HepG2 (cell line): Measurements from ENCODE around the gene ZNF548. TPM values are rescaled to one million over a fixed set of nuclear protein-coding genes. Genes with fewer than 3 reads are reported as not detected.

Experiments
- ARID4A ChIP-seq: sonication (generic); formaldehyde crosslinking; IDR thresholded peaks from 2 replicates; pipeline ENCODE4 v1.5.0; 2020; ENCODE audit warnings: mild to moderate bottlenecking, missing genetic modification reagents, borderline replicate concordance
- ARNTL ChIP-seq: sonication (generic); formaldehyde crosslinking; IDR thresholded peaks from 2 replicates; pipeline ENCODE4 v1.4.0; 2020; ENCODE audit warnings: mild to moderate bottlenecking, missing genetic modification reagents
- BHLHE40 ChIP-seq: IDR thresholded peaks from 2 replicates; pipeline ENCODE4 v1.6.1; 2011; ENCODE audit warnings: low read length, improper control_type of control experiment
- FOXA3 ChIP-seq: IDR thresholded peaks from 2 replicates; pipeline ENCODE4 v1.6.1; 2016; ENCODE audit warnings: missing genetic modification reagents, missing compliant biosample characterization
- FOXM1 ChIP-seq: sonication (generic); formaldehyde crosslinking; IDR thresholded peaks from 2 replicates; pipeline ENCODE4 v1.5.0; 2020; ENCODE audit warnings: missing genetic modification reagents
- GATAD2A ChIP-seq: IDR thresholded peaks from 2 replicates; pipeline ENCODE4 v1.6.1; 2016
- HDAC1 ChIP-seq: sonication (generic); formaldehyde crosslinking; IDR thresholded peaks from 2 replicates; pipeline ENCODE4 v1.5.1; 2020; ENCODE audit warnings: mild to moderate bottlenecking, missing genetic modification reagents
- HMGXB4 ChIP-seq, 2 experiments: sonication (generic) in 1 of 2; formaldehyde crosslinking in 1 of 2; IDR thresholded peaks; 2 replicates each; pipeline versions ENCODE4 v1.4.0 to v1.6.1; 2018 to 2020; ENCODE audit warnings: missing genetic modification reagents in 2 of 2, borderline replicate concordance in 1 of 2, low read depth in 1 of 2, mild to moderate bottlenecking in 1 of 2, missing biosample characterization in 1 of 2
- MIER3 ChIP-seq: IDR thresholded peaks from 2 replicates; pipeline ENCODE4 v1.6.1; 2016; ENCODE audit warnings: missing compliant biosample characterization, borderline replicate concordance
- PCBP2 ChIP-seq: fragments of 200-400 bp; formaldehyde crosslinking; optimal IDR thresholded peaks from 2 replicates; pipeline ENCODE3; 2018; ENCODE audit warnings: low read length, low read depth; ENCODE audit not compliant: poor library complexity, severe bottlenecking
- REXO4 ChIP-seq: sonication (generic); formaldehyde crosslinking; IDR thresholded peaks from 2 replicates; pipeline ENCODE4 v1.8.0; 2022; ENCODE audit warnings: missing genetic modification reagents, mild to moderate bottlenecking, borderline replicate concordance
- SALL1 ChIP-seq: sonication (generic); formaldehyde crosslinking; IDR thresholded peaks from 2 replicates; pipeline ENCODE4 v1.8.0; 2022; ENCODE audit warnings: mild to moderate bottlenecking, missing genetic modification reagents
- SOX6 ChIP-seq, 2 experiments: fragments of 450-650 bp in 1 of 2; sonication (generic) in 1 of 2; formaldehyde crosslinking in 1 of 2; IDR thresholded peaks; 2 replicates each; pipeline versions ENCODE4 v1.4.0 to v1.6.1; 2017 to 2020; ENCODE audit warnings: antibody characterized with exemption in 1 of 2, mild to moderate bottlenecking in 1 of 2, missing genetic modification reagents in 1 of 2
- SSRP1 ChIP-seq: IDR thresholded peaks from 2 replicates; pipeline ENCODE4 v1.6.1; 2016; ENCODE audit warnings: control low read depth
- TAF1 ChIP-seq: sonication (generic); formaldehyde crosslinking; IDR thresholded peaks from 2 replicates; pipeline ENCODE4 v1.4.0; 2020; ENCODE audit warnings: missing genetic modification reagents
- THYN1 ChIP-seq: sonication (generic); formaldehyde crosslinking; IDR thresholded peaks from 2 replicates; pipeline ENCODE4 v1.8.1; 2023; ENCODE audit warnings: low read depth, mild to moderate bottlenecking, moderate library complexity, missing genetic modification reagents, borderline replicate concordance
- ZC3H13 ChIP-seq: sonication (generic); formaldehyde crosslinking; IDR thresholded peaks from 2 replicates; pipeline ENCODE4 v1.8.1; 2023; ENCODE audit warnings: mild to moderate bottlenecking, missing genetic modification reagents, moderate library complexity
- ZNF124 ChIP-seq: sonication (generic); formaldehyde crosslinking; IDR thresholded peaks from 2 replicates; pipeline ENCODE4 v1.4.0; 2020; ENCODE audit warnings: missing genetic modification reagents
- ZNF30 ChIP-seq: sonication (generic); formaldehyde crosslinking; IDR thresholded peaks from 2 replicates; pipeline ENCODE4 v1.5.0; 2020; ENCODE audit warnings: mild to moderate bottlenecking, missing genetic modification reagents
- ZNF331 ChIP-seq: sonication (generic); formaldehyde crosslinking; IDR thresholded peaks from 2 replicates; pipeline ENCODE4 v1.4.0; 2020; ENCODE audit warnings: missing genetic modification reagents
- ZNF33B ChIP-seq: sonication (generic); formaldehyde crosslinking; IDR thresholded peaks from 2 replicates; pipeline ENCODE4 v1.5.1; 2020; ENCODE audit warnings: mild to moderate bottlenecking, missing genetic modification reagents
- ZNF589 ChIP-seq: sonication (generic); formaldehyde crosslinking; conservative IDR thresholded peaks from 2 replicates; pipeline ENCODE4 v1.8.0; 2022; ENCODE audit warnings: mild to moderate bottlenecking, moderate library complexity, missing genetic modification reagents
- polyA plus RNA-seq, 8 experiments: library from polyadenylated mRNA; depleted of rRNA in 3 of 8; stranded (reverse) in 7 of 8; unstranded in 1 of 8; fragments of >200 nt; fragmentation: Illumina TruSeq in 4 of 8; extraction: Trizol in 4 of 8; gene quantifications; 2 replicates each; pipeline versions ENCODE4 v1.2.1 to v1.2.3, GENCODE V29; 2011 to 2016; ENCODE audit warnings: low read depth in 4 of 8, missing spikeins in 1 of 8, mixed read lengths in 1 of 8; ENCODE audit not compliant: insufficient read depth in 1 of 8
- total RNA-seq, 5 experiments: library from RNA; depleted of rRNA; stranded (reverse); fragments of >200 nt; fragmentation: Illumina TruSeq; extraction: Trizol; gene quantifications; 2 replicates each; pipeline ENCODE4 v1.2.3, GENCODE V29; 2016; ENCODE audit warnings: low read depth in 1 of 5
- TF ChIP-seq, protein P1 (sequence below): IDR thresholded peaks from 2 replicates; pipeline ENCODE4 v1.6.1; 2016; ENCODE audit warnings: control low read depth

ZNF548 gene
- total and polyA plus RNA-seq, 2 of the 13 experiments (the other 11 are each of a cell fraction or from before 2014, with no cell fraction given) = 19.6 to 24.9 TPM

DNA sequence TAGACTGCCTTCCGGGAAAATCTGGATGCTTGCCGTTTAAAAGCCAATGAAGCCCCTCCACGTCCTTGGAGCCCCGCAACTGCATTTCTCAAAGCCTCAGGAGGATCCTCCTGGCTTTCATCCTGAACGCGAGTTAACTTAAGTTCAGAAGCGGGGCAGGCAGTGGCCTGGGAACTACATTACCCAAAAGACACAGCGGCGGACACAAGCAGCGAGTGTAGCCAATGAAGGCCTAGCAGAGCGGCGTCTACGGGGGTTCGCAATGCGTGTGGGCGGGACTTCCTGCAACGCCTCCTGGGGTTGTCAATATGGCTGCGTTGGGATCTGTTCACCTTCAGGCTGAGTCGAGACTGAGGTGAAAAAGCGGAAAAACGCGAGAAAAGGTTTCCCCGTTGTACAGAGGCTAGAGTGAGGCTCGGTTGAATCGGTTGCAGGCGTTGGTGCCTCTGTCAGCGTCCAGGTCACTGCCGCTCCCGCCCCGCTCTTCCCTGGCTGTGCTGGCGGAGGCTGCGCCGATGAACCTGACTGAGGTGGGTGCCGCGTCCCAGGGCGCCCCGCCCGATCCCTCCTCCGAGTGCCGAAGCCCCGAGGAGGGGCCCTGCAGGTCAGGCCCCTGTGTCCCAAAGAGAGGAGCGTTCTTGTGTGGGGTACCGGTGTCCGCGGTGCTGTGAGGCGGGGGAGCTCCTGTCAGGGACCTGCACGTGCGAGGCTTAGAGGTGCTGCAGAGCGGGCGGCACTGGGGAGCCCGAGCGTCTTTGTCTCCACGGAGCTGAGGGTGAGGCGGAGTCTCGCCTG lies 21.4 kb downstream of the ZNF548 start, which contains the start of gene ZNF17 (continued):
- TF ChIP-seq ARNTL (CRISPR knock-in tag) (0 out of 2 replicates have a peak, but pooled peaks have one; percentile 4), MIER3 (peak; percentile 87), HMGXB4 (CRISPR knock-in tag; IDR thresholded peaks at IDR 0.05; ENCODE audit: borderline replicate concordance in 1 of 2, low read depth in 1 of 2) (peak in 1 of 2 experiments; percentile 70; a peak in 1 of 4 replicates), ZNF331 (no peak; the same call in none of the 2 replicates), GATAD2A (0 out of 2 replicates have a peak, but pooled peaks have one; percentile 38), ZC3H13 (CRISPR knock-in tag) (0 out of 2 replicates have a peak, but pooled peaks have one; percentile 56), ZNF589 (CRISPR knock-in tag) (no peak), SSRP1 (CRISPR knock-in tag) (no peak), FOXA3 (CRISPR knock-in tag) (peak; percentile 85), ZNF30 (CRISPR knock-in tag) (no peak), FOXM1 (CRISPR knock-in tag) (no peak), REXO4 (CRISPR knock-in tag) (no peak), ZNF124 (0 out of 2 replicates have a peak, but pooled peaks have one; percentile 44), PCBP2 (no peak), BHLHE40 (peak; percentile 47; the same call in 1 of the 2 replicates), SOX6 (IDR thresholded peaks at IDR 0.05) (no peak), SOX6 (CRISPR knock-in tag; IDR thresholded peaks at IDR 0.05) (peak; percentile 24; the same call in 1 of the 2 replicates), THYN1 (CRISPR knock-in tag) (no peak), ZNF33B (CRISPR knock-in tag) (no peak), TAF1 (CRISPR knock-in tag) (peak; percentile 66; the same call in 1 of the 2 replicates), HDAC1 (peak; percentile 90; the same call in 1 of the 2 replicates), ARID4A (CRISPR knock-in tag) (peak; percentile 83; the same call in 1 of the 2 replicates), SALL1 (peak; percentile 65)
- TF ChIP-seq, protein P1, sequence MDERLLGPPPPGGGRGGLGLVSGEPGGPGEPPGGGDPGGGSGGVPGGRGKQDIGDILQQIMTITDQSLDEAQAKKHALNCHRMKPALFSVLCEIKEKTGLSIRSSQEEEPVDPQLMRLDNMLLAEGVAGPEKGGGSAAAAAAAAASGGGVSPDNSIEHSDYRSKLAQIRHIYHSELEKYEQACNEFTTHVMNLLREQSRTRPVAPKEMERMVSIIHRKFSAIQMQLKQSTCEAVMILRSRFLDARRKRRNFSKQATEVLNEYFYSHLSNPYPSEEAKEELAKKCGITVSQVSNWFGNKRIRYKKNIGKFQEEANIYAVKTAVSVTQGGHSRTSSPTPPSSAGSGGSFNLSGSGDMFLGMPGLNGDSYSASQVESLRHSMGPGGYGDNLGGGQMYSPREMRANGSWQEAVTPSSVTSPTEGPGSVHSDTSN (CRISPR knock-in tag) = peak; percentile 88
